Measurements from ENCODE around the gene EPHA1. TPM values are rescaled to one million over a fixed set of nuclear protein-coding genes. Genes with fewer than 3 reads are reported as not detected.

EPHA1 gene
- total and polyA plus RNA-seq, 2 donors (not counting 1 experiment from before 2014, with no cell fraction given) = 0.39 to 0.49 TPM

GRCh38 chr7:143429770-143430698 is 21.4 kb upstream of the EPHA1 start:
- no CpG with 5 or more reads among the region's 10 CpGs for WGBS (ENCODE audit: insufficient coverage)
- Histone ChIP-seq H2AFZ (ENCODE audit: insufficient read depth, low read depth, low read length, poor library complexity, severe bottlenecking) (no peak overlapping the region), H3K9me3 (ENCODE audit: control extremely low read depth in 1 of 3, control insufficient read depth in 2 of 3, insufficient read depth in 1 of 3, low read length in 2 of 3) (no peaks in the 10 kb centered on the region), H3K4me2 (replicated peaks; ENCODE audit: low read depth, low read length, poor library complexity, severe bottlenecking) (no peak overlapping the region), H3K4me1 (ENCODE audit: control insufficient read depth in 2 of 2, insufficient read depth in 2 of 2, low read length in 2 of 2) (peaks cover 0 to 3% of the 10 kb centered on the region in 2 donors), H3K79me2 (ENCODE audit: control insufficient read depth, insufficient read depth, low read length) (no peaks in the 10 kb centered on the region), H3K4me3 (ENCODE audit: control extremely low read depth in 1 of 5, extremely low read depth in 1 of 5, insufficient read depth in 1 of 5, low read depth in 2 of 5, low read length in 4 of 5) (no peak overlapping the region), H3K9ac (ENCODE audit: low read length) (no peak overlapping the region), H3K27me3 (replicated peaks in 1 of 4; ENCODE audit: control extremely low read depth in 1 of 4, control insufficient read depth in 3 of 4, insufficient read depth in 4 of 4, low read length in 3 of 4) (peaks cover 0 to 5% (median 0%) of the 10 kb centered on the region in 4 experiments), H4K20me1 (ENCODE audit: control insufficient read depth, insufficient read depth, low read length, poor library complexity, severe bottlenecking) (no peaks in the 10 kb centered on the region), H3K27ac (ENCODE audit: low read length in 2 of 2) (no peak overlapping the region), H3K36me3 (replicated peaks in 1 of 2; ENCODE audit: control extremely low read depth in 1 of 2, control insufficient read depth in 1 of 2, extremely low read depth in 1 of 2, insufficient read depth in 2 of 2, low read length in 1 of 2) (no peaks in the 10 kb centered on the region)
- Mint-ChIP-seq H3K9me3 (ENCODE audit: insufficient read depth) (no peaks in the 10 kb centered on the region), H3K27me3 (peaks cover 11% of the 10 kb centered on the region), H3K4me1 (peaks cover 3% of the 10 kb centered on the region), H3K27ac (no peak overlapping the region), H3K4me3 (no peak overlapping the region)
- ChIA-PET POLR2A (no interaction called here), CTCF (no interaction called here)
- DNase-seq (no peak), ATAC-seq (ENCODE audit: low read depth) (no peak)
- intact Hi-C loops (cut with micrococcal nuclease) = no loop called here
- TF ChIP-seq EZH2 (IDR thresholded peaks at IDR 0.05; ENCODE audit: borderline replicate concordance, insufficient read depth, low read depth, low read length, poor library complexity, severe bottlenecking) (no peak), CTCF (IDR thresholded peaks at IDR 0.05) (no peak)
